ENCODE measurements around the gene BCR.
"Not testable (repeated sequence)": the region's sequence is repeated elsewhere in the genome, so short reads cannot be mapped to it uniquely, and the experiment has no call there.

Gene BCR

GRCh38 chr22:23133922-23134321 is 46.4 kb upstream of the BCR start:
- Histone ChIP-seq H3K18ac (ENCODE audit: low read length) (no peak overlapping the region), H3K4me2 (ENCODE audit: low read length) (no peak overlapping the region), H2AK5ac (ENCODE audit: low read length) (no peak overlapping the region), H2BK120ac (ENCODE audit: insufficient read depth, low read length, poor library complexity) (no peak overlapping the region), H4K12ac (ENCODE audit: low read depth, low read length) (no peak overlapping the region), H4K91ac (ENCODE audit: low read depth, low read length) (no peak overlapping the region), H3K27me3 (ENCODE audit: insufficient read depth, low read length) (no peaks in the 10 kb centered on the region), H3K14ac (ENCODE audit: low read length) (no peak overlapping the region), H2AFZ (ENCODE audit: insufficient read depth, low read length, poor library complexity) (no peak overlapping the region), H3K4ac (ENCODE audit: low read depth, low read length) (no peak overlapping the region), H3K79me2 (ENCODE audit: control insufficient read depth, insufficient read depth, low read length, poor library complexity) (no peaks in the 10 kb centered on the region), H3K79me1 (ENCODE audit: low read length) (no peaks in the 10 kb centered on the region), H3K36me3 (ENCODE audit: control insufficient read depth in 1 of 2, insufficient read depth in 2 of 2, low read length in 2 of 2) (no peaks in the 10 kb centered on the region), H3K23ac (ENCODE audit: low read length) (no peak overlapping the region), H3K4me3 (ENCODE audit: low read depth, low read length) (no peak overlapping the region), H3K9ac (ENCODE audit: low read length) (no peak overlapping the region), H4K8ac (ENCODE audit: low read depth, low read length) (no peak overlapping the region), H3K4me1 (ENCODE audit: control insufficient read depth in 1 of 2, insufficient read depth in 2 of 2, low read length in 2 of 2) (peaks cover 0 to 2% of the 10 kb centered on the region in 2 experiments), H3K9me3 (ENCODE audit: insufficient read depth, low read depth, low read length) (no peaks in the 10 kb centered on the region), H3K27ac (ENCODE audit: low read depth, low read length) (no peak overlapping the region), H2BK5ac (ENCODE audit: low read depth, low read length, poor library complexity) (no peak overlapping the region), H2BK12ac (ENCODE audit: low read length) (no peak overlapping the region)
- WGBS (ENCODE audit: extremely low coverage, insufficient coverage, insufficient read length): no CpG with 5 or more reads among the region's 10 CpGs
- no peak for DNase-seq

GRCh38 chr22:23136991-23137390 is 43.3 kb upstream of the BCR start:
- not testable (repeated sequence) for H3K79me1 ChIP-seq (ENCODE audit: low read length); H2BK12ac ChIP-seq (ENCODE audit: low read length); DNase-seq; H4K91ac ChIP-seq (ENCODE audit: low read depth, low read length); H3K4me1 ChIP-seq (ENCODE audit: control insufficient read depth in 1 of 2, insufficient read depth in 2 of 2, low read length in 2 of 2); H3K27me3 ChIP-seq (ENCODE audit: insufficient read depth, low read length); H3K4ac ChIP-seq (ENCODE audit: low read depth, low read length); H3K23ac ChIP-seq (ENCODE audit: low read length); H3K9me3 ChIP-seq (ENCODE audit: insufficient read depth, low read depth, low read length); H3K79me2 ChIP-seq (ENCODE audit: control insufficient read depth, insufficient read depth, low read length, poor library complexity); H3K14ac ChIP-seq (ENCODE audit: low read length); H4K8ac ChIP-seq (ENCODE audit: low read depth, low read length); H2AFZ ChIP-seq (ENCODE audit: insufficient read depth, low read length, poor library complexity); H2BK120ac ChIP-seq (ENCODE audit: insufficient read depth, low read length, poor library complexity); H3K4me3 ChIP-seq (ENCODE audit: low read depth, low read length); H3K18ac ChIP-seq (ENCODE audit: low read length); H3K27ac ChIP-seq (ENCODE audit: low read depth, low read length); H2AK5ac ChIP-seq (ENCODE audit: low read length); H3K4me2 ChIP-seq (ENCODE audit: low read length); H3K36me3 ChIP-seq (ENCODE audit: control insufficient read depth in 1 of 2, insufficient read depth in 2 of 2, low read length in 2 of 2); H3K9ac ChIP-seq (ENCODE audit: low read length); H4K12ac ChIP-seq (ENCODE audit: low read depth, low read length); H2BK5ac ChIP-seq (ENCODE audit: low read depth, low read length, poor library complexity)
- WGBS (ENCODE audit: extremely low coverage, insufficient coverage, insufficient read length): no CpG with 5 or more reads among the region's 4 CpGs

- Histone ChIP-seq H3K14ac (ENCODE audit: low read length) (no peak overlapping the region), H3K27ac (ENCODE audit: low read depth, low read length) (no peak overlapping the region), H3K4me1 (ENCODE audit: control insufficient read depth in 1 of 2, insufficient read depth in 2 of 2, low read length in 2 of 2) (peaks cover 0 to 8% of the 10 kb centered on the region in 2 experiments), H3K23ac (ENCODE audit: low read length) (no peak overlapping the region), H3K4me2 (ENCODE audit: low read length) (no peak overlapping the region), H3K4me3 (ENCODE audit: low read depth, low read length) (no peak overlapping the region), H3K18ac (ENCODE audit: low read length) (no peak overlapping the region), H2AFZ (ENCODE audit: insufficient read depth, low read length, poor library complexity) (no peak overlapping the region), H2AK5ac (ENCODE audit: low read length) (no peak overlapping the region), H3K4ac (ENCODE audit: low read depth, low read length) (no peak overlapping the region), H3K9me3 (ENCODE audit: insufficient read depth, low read depth, low read length) (no peaks in the 10 kb centered on the region), H2BK12ac (ENCODE audit: low read length) (no peak overlapping the region), H2BK120ac (ENCODE audit: insufficient read depth, low read length, poor library complexity) (no peak overlapping the region), H4K12ac (ENCODE audit: low read depth, low read length) (no peak overlapping the region), H3K27me3 (ENCODE audit: insufficient read depth, low read length) (no peaks in the 10 kb centered on the region), H4K91ac (ENCODE audit: low read depth, low read length) (no peak overlapping the region), H3K36me3 (ENCODE audit: control insufficient read depth in 1 of 2, insufficient read depth in 2 of 2, low read length in 2 of 2) (no peaks in the 10 kb centered on the region), H3K9ac (ENCODE audit: low read length) (no peak overlapping the region), H4K8ac (ENCODE audit: low read depth, low read length) (no peak overlapping the region), H3K79me2 (ENCODE audit: control insufficient read depth, insufficient read depth, low read length, poor library complexity) (no peaks in the 10 kb centered on the region), H2BK5ac (ENCODE audit: low read depth, low read length, poor library complexity) (no peak overlapping the region), H3K79me1 (ENCODE audit: low read length) (no peaks in the 10 kb centered on the region)
- no peak for DNase-seq
- WGBS (ENCODE audit: extremely low coverage, insufficient coverage, insufficient read length): no CpG with 5 or more reads among the region's 3 CpGs
Measured at GRCh38 chr22:23137468-23137867, 42.8 kb upstream of the BCR start.

GRCh38 chr22:23137905-23138561 is 42.3 kb upstream of the BCR start:
- Histone ChIP-seq H2AK5ac (ENCODE audit: low read length) (no peak overlapping the region), H3K4ac (ENCODE audit: low read depth, low read length) (no peak overlapping the region), H3K27me3 (ENCODE audit: insufficient read depth, low read length) (no peaks in the 10 kb centered on the region), H4K12ac (ENCODE audit: low read depth, low read length) (no peak overlapping the region), H3K23ac (ENCODE audit: low read length) (no peak overlapping the region), H3K36me3 (ENCODE audit: control insufficient read depth in 1 of 2, insufficient read depth in 2 of 2, low read length in 2 of 2) (no peaks in the 10 kb centered on the region), H4K8ac (ENCODE audit: low read depth, low read length) (no peak overlapping the region), H2BK120ac (ENCODE audit: insufficient read depth, low read length, poor library complexity) (no peak overlapping the region), H3K27ac (ENCODE audit: low read depth, low read length) (no peak overlapping the region), H3K79me1 (ENCODE audit: low read length) (no peaks in the 10 kb centered on the region), H3K9me3 (ENCODE audit: insufficient read depth, low read depth, low read length) (no peaks in the 10 kb centered on the region), H2BK5ac (ENCODE audit: low read depth, low read length, poor library complexity) (no peak overlapping the region), H3K4me3 (ENCODE audit: low read depth, low read length) (no peak overlapping the region), H3K79me2 (ENCODE audit: control insufficient read depth, insufficient read depth, low read length, poor library complexity) (no peaks in the 10 kb centered on the region), H3K4me2 (ENCODE audit: low read length) (no peak overlapping the region), H2AFZ (ENCODE audit: insufficient read depth, low read length, poor library complexity) (no peak overlapping the region), H3K18ac (ENCODE audit: low read length) (no peak overlapping the region), H3K14ac (ENCODE audit: low read length) (no peak overlapping the region), H3K4me1 (ENCODE audit: control insufficient read depth in 1 of 2, insufficient read depth in 2 of 2, low read length in 2 of 2) (peaks cover 0 to 8% of the 10 kb centered on the region in 2 experiments), H3K9ac (ENCODE audit: low read length) (no peak overlapping the region), H4K91ac (ENCODE audit: low read depth, low read length) (no peak overlapping the region), H2BK12ac (ENCODE audit: low read length) (no peak overlapping the region)
- no CpG with 5 or more reads among the region's 5 CpGs for WGBS (ENCODE audit: extremely low coverage, insufficient coverage, insufficient read length)
- no peak for DNase-seq

All from trophoblast cell (in vitro differentiated cells and primary cell).